RWPE2 (cell line): ENCODE results near the gene SBK3.
A peak's percentile ranks its signal among the peaks of the same experiment; 100 is the strongest.

Source experiments
- ATAC-seq: fragments of 200-7000 bp; cut with Tn5 transposase; 3 replicates; pipeline ENCODE4 v1.9.1; 2021; ENCODE audit warnings: low read depth
- DNase-seq: peaks from one replicate; pipeline ENCODE4 v3.0.0-alpha.2; 2020; ENCODE audit warnings: low spot score
- H3K27ac ChIP-seq: fragments of 450-650 bp; 2 replicates; pipeline ENCODE4 v1.5.1; 2017; ENCODE audit warnings: mild to moderate bottlenecking; ENCODE audit not compliant: poor library complexity, severe bottlenecking
- H3K27me3 ChIP-seq: fragments of 250-450 bp; sonication (Bioruptor Pico); 2 replicates; pipeline ENCODE4 v1.5.1; 2021; ENCODE audit warnings: mild to moderate bottlenecking, moderate library complexity; ENCODE audit not compliant: insufficient read depth, poor library complexity, severe bottlenecking
- H3K36me3 ChIP-seq: fragments of 250-450 bp; sonication (Bioruptor Pico); 2 replicates; pipeline ENCODE4 v1.5.1; 2020; ENCODE audit warnings: low read depth, mild to moderate bottlenecking, moderate library complexity
- H3K4me1 ChIP-seq: fragments of 250-450 bp; sonication (Bioruptor Pico); 2 replicates; pipeline ENCODE4 v1.5.1; 2021; ENCODE audit warnings: mild to moderate bottlenecking, moderate library complexity; ENCODE audit not compliant: insufficient read depth, poor library complexity, severe bottlenecking
- H3K4me3 ChIP-seq: fragments of 250-450 bp; sonication (Bioruptor Pico); 2 replicates; pipeline ENCODE4 v1.5.1; 2021; ENCODE audit warnings: mild to moderate bottlenecking, moderate library complexity; ENCODE audit not compliant: severe bottlenecking
- H3K9me3 ChIP-seq: fragments of 250-450 bp; sonication (Bioruptor Pico); 2 replicates; pipeline ENCODE4 v1.5.1; 2021; ENCODE audit warnings: mild to moderate bottlenecking, moderate library complexity; ENCODE audit not compliant: severe bottlenecking
- TF ChIP-seq, protein P1 (sequence below): fragments of 450-650 bp; IDR thresholded peaks from one replicate; pipeline ENCODE4 v1.5.1; 2017; ENCODE audit warnings: mild to moderate bottlenecking, moderate library complexity; ENCODE audit not compliant: poor library complexity, severe bottlenecking

SBK3 gene

DNA sequence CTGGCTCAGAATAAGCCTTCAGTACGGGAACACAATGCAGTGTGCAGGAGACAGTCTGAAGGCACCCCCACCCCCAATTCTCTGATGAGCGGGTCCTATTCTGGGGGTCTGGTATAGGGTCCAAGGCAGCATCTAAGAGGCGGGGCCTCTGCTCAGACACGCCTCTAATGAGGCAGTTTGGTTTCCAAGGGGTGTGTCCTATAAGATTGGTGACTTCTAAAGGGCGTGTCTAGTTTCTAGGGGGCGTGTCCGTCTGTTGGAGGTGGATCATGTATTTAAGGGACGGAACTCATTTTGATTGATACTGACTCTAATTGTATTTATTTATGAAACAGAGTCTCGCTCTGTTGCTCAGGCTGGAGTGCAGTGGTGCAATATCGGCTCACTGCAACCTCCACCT lies 45.3 kb upstream of the SBK3 start:
- Histone ChIP-seq H3K4me3 (no peak overlapping the region), H3K27ac (no peak overlapping the region), H3K9me3 (no peaks in the 10 kb centered on the region), H3K36me3 (peaks cover 9% of the 10 kb centered on the region), H3K27me3 (no peaks in the 10 kb centered on the region), H3K4me1 (peaks cover 6% of the 10 kb centered on the region)
- ATAC-seq = no peak
- DNase-seq = peak; percentile 19
- TF ChIP-seq, protein P1, sequence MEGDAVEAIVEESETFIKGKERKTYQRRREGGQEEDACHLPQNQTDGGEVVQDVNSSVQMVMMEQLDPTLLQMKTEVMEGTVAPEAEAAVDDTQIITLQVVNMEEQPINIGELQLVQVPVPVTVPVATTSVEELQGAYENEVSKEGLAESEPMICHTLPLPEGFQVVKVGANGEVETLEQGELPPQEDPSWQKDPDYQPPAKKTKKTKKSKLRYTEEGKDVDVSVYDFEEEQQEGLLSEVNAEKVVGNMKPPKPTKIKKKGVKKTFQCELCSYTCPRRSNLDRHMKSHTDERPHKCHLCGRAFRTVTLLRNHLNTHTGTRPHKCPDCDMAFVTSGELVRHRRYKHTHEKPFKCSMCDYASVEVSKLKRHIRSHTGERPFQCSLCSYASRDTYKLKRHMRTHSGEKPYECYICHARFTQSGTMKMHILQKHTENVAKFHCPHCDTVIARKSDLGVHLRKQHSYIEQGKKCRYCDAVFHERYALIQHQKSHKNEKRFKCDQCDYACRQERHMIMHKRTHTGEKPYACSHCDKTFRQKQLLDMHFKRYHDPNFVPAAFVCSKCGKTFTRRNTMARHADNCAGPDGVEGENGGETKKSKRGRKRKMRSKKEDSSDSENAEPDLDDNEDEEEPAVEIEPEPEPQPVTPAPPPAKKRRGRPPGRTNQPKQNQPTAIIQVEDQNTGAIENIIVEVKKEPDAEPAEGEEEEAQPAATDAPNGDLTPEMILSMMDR = no peak

DNA sequence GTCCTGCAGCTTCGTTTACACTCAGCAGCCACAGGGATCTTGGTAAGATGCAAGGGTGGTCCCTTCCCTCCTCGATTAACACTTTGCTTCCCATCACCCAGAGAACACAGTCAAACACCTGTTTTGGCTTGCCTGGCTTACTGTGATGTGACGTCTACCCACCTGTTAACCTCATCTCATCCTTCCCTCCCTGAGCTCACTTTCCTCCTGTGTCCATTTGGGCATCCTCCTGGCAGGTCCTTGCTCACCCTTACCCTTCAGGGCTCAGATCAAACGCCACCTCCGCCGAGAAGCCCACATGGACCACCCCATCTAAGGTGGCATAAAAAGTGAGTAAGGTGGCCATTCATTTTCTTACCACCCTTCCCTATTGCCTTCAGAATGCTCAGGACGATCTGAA lies 44.8 kb upstream of the SBK3 start:
- H3K4me3 ChIP-seq = no peak overlapping the region
- TF ChIP-seq, protein P1 = no peak
- H3K27ac ChIP-seq = no peak overlapping the region
- peaks cover 4% of the 10 kb centered on the region for H3K36me3 ChIP-seq
- peak; percentile 19 for DNase-seq
- H3K4me1 ChIP-seq = peaks cover 6% of the 10 kb centered on the region
- no peaks in the 10 kb centered on the region for H3K9me3 ChIP-seq
- H3K27me3 ChIP-seq = no peaks in the 10 kb centered on the region
- no peak for ATAC-seq

DNA sequence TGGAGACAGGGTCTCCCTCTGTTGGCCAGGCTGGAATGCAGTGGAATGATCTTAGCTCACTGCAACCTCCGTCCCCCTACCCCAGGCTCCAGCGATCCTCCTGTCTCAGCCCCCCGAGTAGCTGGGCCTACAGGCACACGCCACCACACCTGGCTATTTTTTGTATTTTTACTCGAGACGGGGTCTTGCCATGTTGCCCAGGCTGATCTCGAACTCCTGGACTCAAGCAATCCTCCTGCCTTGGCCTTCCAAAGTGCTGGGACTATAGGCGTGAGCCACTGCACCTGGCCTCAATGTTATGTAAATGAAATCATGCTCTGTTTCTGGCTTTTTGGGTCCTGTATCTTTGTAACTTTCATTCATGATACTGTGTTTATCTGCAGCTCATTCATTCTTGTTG lies 43.4 kb upstream of the SBK3 start:
- Histone ChIP-seq H3K27me3 (no peaks in the 10 kb centered on the region), H3K9me3 (no peaks in the 10 kb centered on the region), H3K4me1 (peaks cover 6% of the 10 kb centered on the region), H3K27ac (no peak overlapping the region), H3K36me3 (no peaks in the 10 kb centered on the region), H3K4me3 (no peak overlapping the region)
- DNase-seq (no peak), ATAC-seq (no peak)
- TF ChIP-seq, protein P1 = no peak

DNA sequence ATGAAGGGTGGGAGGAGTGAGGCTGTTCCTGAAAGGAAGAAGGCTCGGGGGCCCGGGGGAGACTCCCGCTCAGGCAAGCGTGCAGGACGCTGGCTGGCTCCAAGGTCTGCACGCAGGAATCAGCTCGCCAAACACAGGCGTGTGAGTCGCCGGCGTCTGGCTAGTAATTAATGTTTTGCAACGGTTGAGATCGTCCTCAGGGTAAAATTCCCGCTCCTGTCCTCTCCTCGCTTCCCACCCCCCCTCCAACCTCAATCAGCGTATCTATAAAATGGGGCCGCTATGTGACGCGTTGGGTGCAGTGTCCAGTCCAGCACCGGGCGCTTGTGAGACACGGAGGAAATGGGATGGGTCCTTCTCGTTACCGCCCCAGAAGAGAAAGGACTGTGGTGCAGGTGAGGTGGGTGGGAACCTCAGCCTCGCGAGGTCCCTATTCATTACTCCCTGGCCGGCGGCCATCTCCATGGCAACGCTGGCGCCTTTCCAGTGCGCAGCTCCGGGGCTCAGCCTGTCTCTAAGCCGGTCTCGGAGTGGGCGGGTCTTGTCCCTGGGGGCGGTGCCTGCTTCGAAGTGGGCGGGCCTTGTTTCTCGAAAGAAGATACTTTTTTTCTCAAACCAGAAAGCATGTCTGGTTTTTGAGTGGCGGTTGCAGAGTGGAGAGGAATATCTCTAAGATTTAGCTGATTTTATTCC lies 41.8 kb upstream of the SBK3 start:
- peak; percentile 92 for DNase-seq
- H3K36me3 ChIP-seq = no peaks in the 10 kb centered on the region
- peaks cover 6% of the 10 kb centered on the region for H3K4me1 ChIP-seq
- no peaks in the 10 kb centered on the region for H3K27me3 ChIP-seq
- H3K4me3 ChIP-seq = peak overlapping the region; percentile 21
- H3K9me3 ChIP-seq = no peaks in the 10 kb centered on the region
- ATAC-seq = peak; percentile 92
- TF ChIP-seq, protein P1 = no peak
- H3K27ac ChIP-seq = peak overlapping the region; percentile 16

DNA sequence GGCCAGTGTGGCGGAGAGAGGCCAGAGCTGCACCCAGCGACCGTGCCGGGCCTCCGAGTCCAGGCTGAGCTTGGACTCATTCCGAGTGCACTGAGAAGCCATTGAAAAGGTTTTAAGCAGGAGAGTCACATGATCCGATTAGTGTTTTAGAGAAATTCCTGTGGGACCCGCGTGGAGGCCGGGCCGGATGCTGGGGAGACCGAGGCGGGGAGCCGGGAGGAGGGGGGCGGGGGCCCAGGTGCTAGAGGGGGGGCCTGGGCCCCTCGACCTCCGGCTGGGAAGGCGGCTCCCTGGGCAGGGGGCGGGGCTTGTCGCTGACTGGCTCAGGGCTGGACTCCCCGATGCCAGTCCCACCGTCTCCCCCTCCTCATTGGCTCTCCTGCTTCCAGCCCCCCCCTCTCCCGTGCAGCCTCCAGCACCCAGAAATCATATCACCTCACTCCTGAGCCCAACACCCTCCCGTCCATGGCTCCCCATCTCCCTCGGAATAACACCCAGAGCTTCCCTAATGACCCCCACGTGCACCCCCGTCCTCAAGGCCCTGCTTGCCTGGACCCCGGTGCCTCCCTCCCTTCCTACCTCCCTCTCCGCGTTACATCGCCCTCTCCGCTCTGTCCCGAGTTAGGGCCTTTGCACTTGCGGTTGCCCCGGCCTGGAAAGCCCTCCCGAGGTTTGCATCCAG lies 40.5 kb upstream of the SBK3 start:
- H3K27me3 ChIP-seq = no peaks in the 10 kb centered on the region
- peak overlapping the region; percentile 10 for H3K27ac ChIP-seq
- no peak overlapping the region for H3K4me3 ChIP-seq
- DNase-seq = no peak
- H3K36me3 ChIP-seq = no peaks in the 10 kb centered on the region
- TF ChIP-seq, protein P1 = no peak
- H3K4me1 ChIP-seq = peaks cover 6% of the 10 kb centered on the region
- no peak for ATAC-seq
- H3K9me3 ChIP-seq = no peaks in the 10 kb centered on the region
